NCI-H82 treated with DMSO at 0.1 percent for 48 hours (cell line): Measurements from ENCODE around the gene ETS2.
"Not testable (repeated sequence)": the region's sequence is repeated elsewhere in the genome, so short reads cannot be mapped to it uniquely, and the experiment has no call there.

Experiments used
- DNase-seq: peaks from one replicate; lab custom pipeline; 2025; ENCODE audit not compliant: unreplicated experiment; lab: John Stamatoyannopoulos, UW

The ETS2 gene

GRCh38 chr21:38834725-38835124, 29.0 kb downstream of the ETS2 start:
- no peak for DNase-seq

GRCh38 chr21:38837806-38838461, 32.2 kb downstream of the ETS2 start:
- DNase-seq = no peak

- no peak for DNase-seq
Measured at GRCh38 chr21:38838598-38839327, 33.0 kb downstream of the ETS2 start.

- DNase-seq = no peak
Measured at GRCh38 chr21:38839328-38840286, 33.9 kb downstream of the ETS2 start.

GRCh38 chr21:38840456-38841300, 34.9 kb downstream of the ETS2 start:
- DNase-seq = no peak

- DNase-seq = no peak
Measured at GRCh38 chr21:38841472-38841871, 35.7 kb downstream of the ETS2 start.

GRCh38 chr21:38842079-38842478, 36.4 kb downstream of the ETS2 start:
- DNase-seq = no peak

GRCh38 chr21:38843379-38843778, 37.6 kb downstream of the ETS2 start:
- DNase-seq = no peak

GRCh38 chr21:38843806-38844503, 38.2 kb downstream of the ETS2 start:
- no peak for DNase-seq

GRCh38 chr21:38845374-38845773, 39.6 kb downstream of the ETS2 start:
- not testable (repeated sequence) for DNase-seq

GRCh38 chr21:38847556-38847955, 41.8 kb downstream of the ETS2 start:
- DNase-seq = no peak

- DNase-seq = no peak
Measured at GRCh38 chr21:38848187-38848609, 42.5 kb downstream of the ETS2 start.

- DNase-seq = no peak
Measured at GRCh38 chr21:38849776-38850175, 44.0 kb downstream of the ETS2 start.

- DNase-seq = no peak
Measured at GRCh38 chr21:38850277-38850951, 44.7 kb downstream of the ETS2 start.

- no peak for DNase-seq
Measured at GRCh38 chr21:38851101-38851500, 45.4 kb downstream of the ETS2 start.

GRCh38 chr21:38852278-38852677, 46.5 kb downstream of the ETS2 start:
- DNase-seq = no peak

- no peak for DNase-seq
Measured at GRCh38 chr21:38852708-38853107, 47.0 kb downstream of the ETS2 start.

- no peak for DNase-seq
Measured at GRCh38 chr21:38853421-38853919, 47.7 kb downstream of the ETS2 start.

GRCh38 chr21:38857152-38857825, 51.6 kb downstream of the ETS2 start:
- no peak for DNase-seq
